Loucy (cell line): ENCODE measurements around the gene GNPTAB.

ENCODE experiments used
- CTCF ChIP-seq: fragments of 200-600 bp; sonication (generic); conservative IDR thresholded peaks from 2 replicates; pipeline ENCODE4 v1.5.1; 2014; ENCODE audit warnings: mild to moderate bottlenecking, antibody characterized with exemption, low read length
- EZH2phosphoT487 ChIP-seq: fragments of 200-600 bp; IDR thresholded peaks from 2 replicates; pipeline ENCODE4 v1.6.1; 2018; ENCODE audit warnings: antibody characterized with exemption, mild to moderate bottlenecking, moderate library complexity, borderline replicate concordance

DNA sequence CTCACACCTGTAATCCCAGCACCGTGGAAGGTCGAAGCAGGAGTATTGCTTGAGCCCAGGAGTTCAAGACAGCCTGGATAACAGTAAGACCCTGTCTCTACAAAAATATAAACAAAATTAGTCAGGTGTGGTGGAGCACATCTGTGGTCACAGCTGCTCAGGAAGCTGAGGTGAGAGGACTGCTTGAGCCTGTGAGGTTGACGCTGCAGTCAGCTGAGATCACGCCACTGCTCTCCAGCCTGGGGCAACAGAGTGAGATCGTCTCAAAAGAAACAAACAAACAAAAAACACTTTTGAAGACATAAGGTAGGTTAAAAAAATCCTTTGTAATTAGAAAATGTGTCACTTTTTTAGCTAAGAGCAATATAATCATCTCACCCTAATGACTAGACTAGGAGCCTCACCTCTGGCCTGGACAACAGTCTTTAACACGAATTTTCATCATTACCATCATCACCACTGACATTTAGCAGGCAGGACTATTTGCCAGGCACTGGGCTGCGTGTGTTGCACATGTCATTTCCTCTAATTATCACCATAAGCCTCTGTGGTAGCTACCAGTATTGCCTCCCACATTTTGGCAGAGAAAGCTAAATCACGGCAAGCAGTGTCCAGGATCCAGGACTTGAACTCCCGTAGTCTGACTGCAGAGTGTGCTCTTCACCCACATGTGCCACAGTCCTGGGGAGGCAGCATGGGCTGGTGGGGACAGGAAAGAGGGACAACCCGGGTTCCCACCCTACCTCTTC lies 86.9 kb downstream of the GNPTAB start:
- TF ChIP-seq EZH2phosphoT487 (no peak), CTCF (no peak)
